ES-I3 (cell line): ENCODE data around the gene GLI3.

Experiments used
- H3K36me3 ChIP-seq: 2 replicates; pipeline ENCODE4 v1.6.1; 2013; ENCODE audit warnings: mild to moderate bottlenecking, low read length, control low read depth, moderate library complexity; ENCODE audit not compliant: insufficient read depth
- H3K4me1 ChIP-seq: 2 replicates; pipeline ENCODE4 v1.6.1; 2013; ENCODE audit warnings: mild to moderate bottlenecking, control low read depth, low read length; ENCODE audit not compliant: insufficient read depth
- H3K9ac ChIP-seq: 2 replicates; pipeline ENCODE4 v1.6.1; 2013; ENCODE audit warnings: low read depth, mild to moderate bottlenecking, low read length, moderate library complexity
- H3K9me3 ChIP-seq: 2 replicates; pipeline ENCODE4 v1.6.1; 2013; ENCODE audit warnings: mild to moderate bottlenecking, low read length, moderate library complexity; ENCODE audit not compliant: control insufficient read depth, insufficient read depth

GLI3 gene

GRCh38 chr7:42097752-42098151 lies 139.3 kb downstream of the GLI3 start:
- Histone ChIP-seq H3K36me3 (no peaks in the 10 kb centered on the region), H3K9ac (no peak overlapping the region), H3K9me3 (no peaks in the 10 kb centered on the region), H3K4me1 (0 out of 2 replicates have a peak, but pooled peaks cover 4% of the 10 kb centered on the region)

DNA sequence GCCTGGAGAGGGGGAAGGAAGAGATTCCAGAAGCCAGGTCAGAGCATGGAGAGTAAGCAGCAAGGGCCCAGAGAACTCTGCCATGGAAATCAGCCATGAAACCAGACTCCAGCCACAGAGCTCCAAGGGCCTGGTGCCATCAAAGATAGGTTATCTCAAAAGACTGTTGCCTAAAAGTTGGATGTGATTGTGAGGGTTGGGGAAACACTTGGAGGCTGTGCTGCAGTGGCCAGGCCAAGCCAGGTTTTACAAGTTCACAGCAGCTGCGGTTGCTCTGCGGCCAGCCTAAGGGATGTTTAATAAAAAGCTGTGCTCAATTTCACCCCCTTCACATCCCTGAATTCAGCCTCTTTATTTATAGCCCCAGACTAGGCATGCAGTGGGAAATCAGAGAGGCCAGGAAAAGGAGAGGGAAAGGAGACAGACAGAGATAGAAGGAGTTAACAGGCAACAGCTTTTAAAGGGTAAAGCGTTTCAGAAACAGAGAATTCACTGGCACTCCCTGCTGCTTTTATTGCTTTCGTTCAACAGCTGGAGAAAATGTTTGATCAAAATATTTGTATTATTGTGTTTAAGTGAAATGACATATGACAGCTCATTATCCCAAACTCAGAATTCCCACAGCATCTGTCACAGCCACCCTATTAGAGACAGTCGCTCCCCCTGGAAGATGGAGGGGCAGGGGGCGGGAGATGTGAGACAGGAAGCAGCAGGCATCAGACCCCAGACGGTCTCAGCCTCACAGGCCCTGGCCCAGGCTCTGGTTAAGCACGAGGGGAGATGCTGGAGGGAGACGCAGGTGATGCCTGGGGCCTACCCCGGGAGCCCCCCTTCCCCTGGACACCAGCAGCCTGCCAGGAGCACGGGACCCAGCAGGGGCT lies 140.1 kb downstream of the GLI3 start:
- H3K4me1 ChIP-seq, result peaks cover 10% of the 10 kb centered on the region; the same call in 1 of the 2 replicates
- H3K9me3 ChIP-seq, result no peaks in the 10 kb centered on the region
- H3K36me3 ChIP-seq, result no peaks in the 10 kb centered on the region
- no peak overlapping the region for H3K9ac ChIP-seq

DNA sequence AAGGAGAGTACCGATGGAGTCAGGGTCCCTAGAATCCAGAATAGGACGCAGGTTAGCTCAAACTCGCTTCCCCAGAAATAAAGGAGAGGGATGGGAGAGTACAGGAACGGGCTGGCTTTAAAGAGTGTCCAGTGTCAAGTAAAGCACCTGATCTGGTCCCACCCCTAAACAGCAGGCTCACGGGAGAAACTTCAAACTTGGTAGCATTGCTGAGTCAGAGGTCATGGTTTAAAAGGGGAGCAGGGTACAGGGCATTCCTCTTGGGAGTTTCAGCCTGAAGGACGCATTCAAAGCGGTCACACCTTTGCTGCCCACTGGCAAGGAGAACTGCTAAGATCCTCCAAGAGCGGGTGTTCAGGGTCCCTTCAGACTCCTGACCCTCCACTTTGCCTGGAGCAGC lies 140.7 kb downstream of the GLI3 start:
- Histone ChIP-seq H3K4me1 (peaks cover 11% of the 10 kb centered on the region), H3K36me3 (no peaks in the 10 kb centered on the region), H3K9me3 (no peaks in the 10 kb centered on the region), H3K9ac (no peak overlapping the region)

DNA sequence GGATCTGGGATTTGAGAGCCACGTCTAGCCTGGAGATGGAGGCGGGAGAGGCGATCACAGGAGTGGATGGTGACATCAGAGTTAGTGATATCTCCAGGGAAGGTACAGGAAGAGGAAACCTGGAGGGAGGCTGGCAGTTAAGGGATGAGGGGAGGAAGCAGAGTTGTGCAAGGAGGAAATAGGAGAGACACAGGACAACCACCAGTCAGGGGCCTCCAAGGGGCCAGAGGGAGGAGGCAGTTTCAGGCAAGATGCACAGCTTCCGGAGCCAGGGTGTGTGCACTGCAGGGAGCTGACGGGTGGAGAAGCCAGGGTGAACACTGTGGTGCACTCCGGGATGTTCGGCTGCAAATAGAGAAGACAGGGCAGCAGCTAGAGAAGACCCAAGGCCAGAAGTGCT lies 141.2 kb downstream of the GLI3 start:
- Histone ChIP-seq H3K9ac (no peak overlapping the region), H3K4me1 (peaks cover 16% of the 10 kb centered on the region), H3K9me3 (no peaks in the 10 kb centered on the region), H3K36me3 (no peaks in the 10 kb centered on the region)

DNA sequence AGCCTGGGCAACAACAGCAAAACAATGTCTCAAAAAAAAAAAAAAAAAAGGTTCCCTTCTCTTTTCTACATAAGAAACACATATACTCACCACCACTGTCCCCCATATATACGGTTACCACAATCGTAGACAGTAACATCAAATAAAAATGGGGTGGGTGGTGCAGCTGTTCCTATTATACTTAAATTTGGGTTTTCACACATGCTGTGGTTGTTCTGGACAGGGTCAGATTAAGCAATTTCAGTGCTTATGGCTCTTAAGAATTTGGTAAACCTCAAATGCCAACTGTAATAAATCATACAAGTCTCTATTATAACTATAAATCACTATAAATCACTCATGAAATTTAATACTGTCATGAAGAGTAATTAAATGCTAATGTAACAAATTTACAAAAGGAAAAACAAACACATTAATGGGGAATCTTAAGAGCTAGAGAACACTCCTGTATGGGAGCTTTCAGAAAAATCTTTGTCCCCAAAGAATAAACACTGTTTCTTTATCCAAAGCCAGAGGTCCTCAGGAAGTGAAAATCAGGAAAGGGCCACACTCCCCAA lies 143.6 kb downstream of the GLI3 start:
- Histone ChIP-seq H3K9ac (no peak overlapping the region), H3K4me1 (peaks cover 24% of the 10 kb centered on the region), H3K9me3 (no peaks in the 10 kb centered on the region), H3K36me3 (no peaks in the 10 kb centered on the region)

GRCh38 chr7:42091461-42092291 lies 145.3 kb downstream of the GLI3 start:
- no peak overlapping the region for H3K9ac ChIP-seq
- H3K36me3 ChIP-seq, result no peaks in the 10 kb centered on the region
- H3K4me1 ChIP-seq, result peaks cover 21% of the 10 kb centered on the region
- H3K9me3 ChIP-seq, result no peaks in the 10 kb centered on the region

- Histone ChIP-seq H3K9me3 (no peaks in the 10 kb centered on the region), H3K4me1 (peaks cover 20% of the 10 kb centered on the region), H3K9ac (no peak overlapping the region), H3K36me3 (no peaks in the 10 kb centered on the region; the same call in 1 of the 2 replicates)
Measured at GRCh38 chr7:42090806-42091205, 146.2 kb downstream of the GLI3 start.

DNA sequence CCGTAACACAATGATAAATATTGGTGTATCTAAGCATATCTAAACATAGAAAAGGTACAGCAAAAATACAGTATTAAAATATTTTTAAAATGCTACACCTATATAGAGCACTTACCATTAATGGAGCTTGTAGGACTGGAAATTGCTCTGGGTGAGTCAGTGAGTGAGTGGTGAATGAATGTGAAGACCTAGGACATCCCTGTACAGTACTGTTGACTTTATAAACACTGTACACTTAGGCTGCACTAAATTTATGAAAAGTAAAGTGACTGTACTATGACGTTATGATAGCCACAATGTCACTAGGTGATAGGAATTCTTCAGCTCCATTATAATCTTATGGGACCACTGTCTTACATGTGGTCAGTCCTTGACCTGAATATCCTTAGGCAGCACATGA lies 147.0 kb downstream of the GLI3 start:
- no peaks in the 10 kb centered on the region for H3K9me3 ChIP-seq
- H3K9ac ChIP-seq, result no peak overlapping the region
- H3K36me3 ChIP-seq, result no peaks in the 10 kb centered on the region; the same call in 1 of the 2 replicates
- H3K4me1 ChIP-seq, result peaks cover 20% of the 10 kb centered on the region

GRCh38 chr7:42087616-42088015 lies 149.4 kb downstream of the GLI3 start:
- H3K9ac ChIP-seq, result no peak overlapping the region
- peaks cover 20% of the 10 kb centered on the region for H3K4me1 ChIP-seq

DNA sequence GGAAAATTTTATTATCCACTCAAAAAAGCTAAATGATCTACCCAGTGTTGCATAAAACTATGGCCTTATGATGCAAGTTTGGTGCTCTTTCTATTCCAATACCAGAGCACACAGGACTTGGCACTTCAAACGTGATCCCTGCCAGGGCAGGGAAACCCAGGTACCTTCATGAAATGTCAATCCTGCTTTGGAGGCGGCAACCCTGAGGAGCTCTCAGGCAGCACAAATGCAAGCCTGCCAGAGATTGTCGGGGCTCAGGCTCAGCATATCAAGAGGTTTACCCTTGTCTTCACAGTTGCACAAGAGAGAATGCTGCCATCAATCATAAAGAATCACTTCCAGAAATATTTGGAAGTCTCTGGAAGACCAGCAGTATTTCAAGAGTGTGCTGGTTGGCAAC lies 151.5 kb downstream of the GLI3 start:
- Histone ChIP-seq H3K9ac (no peak overlapping the region), H3K36me3 (no peaks in the 10 kb centered on the region; the same call in 1 of the 2 replicates), H3K9me3 (no peaks in the 10 kb centered on the region), H3K4me1 (peaks cover 6% of the 10 kb centered on the region)

More at GRCh38 chr7:42087616-42088015, 149.4 kb downstream of the GLI3 start:
- H3K36me3 ChIP-seq, result no peaks in the 10 kb centered on the region; the same call in 1 of the 2 replicates
- H3K9me3 ChIP-seq, result no peaks in the 10 kb centered on the region

DNA sequence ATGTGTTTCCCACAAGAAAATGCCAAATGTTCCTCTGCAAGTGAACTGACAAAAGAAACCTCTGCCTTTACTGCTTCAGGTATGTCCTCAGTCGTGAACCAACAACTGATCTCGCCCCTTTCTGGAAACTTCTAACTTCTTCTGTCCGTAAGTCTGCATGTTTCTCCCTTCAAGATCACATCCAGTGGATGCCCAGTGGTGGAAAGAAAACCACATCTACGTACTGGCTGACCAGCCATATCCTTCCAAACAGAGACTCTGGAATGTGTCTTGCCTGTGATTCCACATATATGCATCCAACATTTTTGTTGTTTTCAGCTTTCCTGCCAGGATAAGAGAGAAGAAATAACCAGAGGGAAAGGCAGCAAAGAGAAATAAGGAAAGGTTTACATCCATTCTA lies 152.7 kb downstream of the GLI3 start:
- H3K9me3 ChIP-seq, result no peaks in the 10 kb centered on the region
- no peaks in the 10 kb centered on the region for H3K4me1 ChIP-seq
- no peaks in the 10 kb centered on the region; the same call in 1 of the 2 replicates for H3K36me3 ChIP-seq
- no peak overlapping the region for H3K9ac ChIP-seq

DNA sequence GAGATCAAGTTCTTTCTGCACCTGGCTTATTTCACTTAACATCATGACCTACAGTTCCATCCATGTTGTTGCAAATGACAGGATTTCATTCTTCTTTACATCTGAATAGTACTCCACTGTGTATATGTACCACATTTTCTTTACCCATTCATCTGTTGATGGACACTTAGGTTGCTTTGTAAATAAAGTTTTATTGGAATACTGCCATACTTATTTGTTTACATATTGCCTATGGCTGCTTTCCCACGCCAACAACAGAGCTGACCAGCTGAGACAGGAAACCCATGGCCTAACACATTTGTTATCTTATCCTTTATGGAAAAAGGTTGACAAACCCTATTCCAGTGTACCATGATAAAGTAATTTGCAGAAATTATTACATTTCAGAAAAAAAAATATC lies 153.7 kb downstream of the GLI3 start:
- no peaks in the 10 kb centered on the region for H3K9me3 ChIP-seq
- H3K9ac ChIP-seq, result no peak overlapping the region
- H3K36me3 ChIP-seq, result no peaks in the 10 kb centered on the region; the same call in 1 of the 2 replicates
- no peaks in the 10 kb centered on the region for H3K4me1 ChIP-seq

DNA sequence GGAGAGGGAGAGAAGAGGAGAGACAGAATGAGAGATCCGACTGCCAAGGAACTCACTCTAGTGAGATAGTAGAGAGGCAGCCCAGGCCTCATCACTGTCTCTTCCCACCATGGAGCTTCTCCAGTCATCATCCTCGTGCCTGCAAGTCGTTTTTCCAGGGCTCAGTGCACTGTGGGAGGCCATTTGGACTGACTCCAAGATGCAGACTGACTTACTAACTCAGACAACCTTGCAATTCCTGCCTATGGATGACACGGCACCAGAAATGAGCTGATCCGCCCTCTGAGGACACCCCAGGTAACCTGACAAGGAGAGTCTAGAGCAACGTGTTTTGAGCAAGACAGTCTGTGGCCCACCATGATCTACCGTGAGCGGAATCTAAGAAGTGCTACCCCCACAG lies 154.9 kb downstream of the GLI3 start:
- H3K9me3 ChIP-seq, result no peaks in the 10 kb centered on the region
- no peak overlapping the region for H3K9ac ChIP-seq
- no peaks in the 10 kb centered on the region for H3K4me1 ChIP-seq
- H3K36me3 ChIP-seq, result no peaks in the 10 kb centered on the region; the same call in 1 of the 2 replicates

- Histone ChIP-seq H3K9ac (no peak overlapping the region), H3K36me3 (no peaks in the 10 kb centered on the region; the same call in 1 of the 2 replicates), H3K4me1 (no peaks in the 10 kb centered on the region), H3K9me3 (no peaks in the 10 kb centered on the region)
Measured at GRCh38 chr7:42081671-42082070, 155.3 kb downstream of the GLI3 start.
